GM18498 (cell line): ENCODE data around the gene TUBGCP2.
"Not testable (repeated sequence)": the region's sequence is repeated elsewhere in the genome, so short reads cannot be mapped to it uniquely, and the experiment has no call there.

Source experiments
- ATAC-seq: cut with Tn5 transposase; IDR thresholded peaks from one replicate; pipeline ENCODE4 v1.9.1; 2021; ENCODE audit warnings: mild to moderate bottlenecking, moderate library complexity; ENCODE audit not compliant: unreplicated experiment

The TUBGCP2 gene

GRCh38 chr10:133249975-133250754 lies 58.5 kb downstream of the TUBGCP2 start:
- ATAC-seq: no peak

GRCh38 chr10:133249094-133249780 lies 59.4 kb downstream of the TUBGCP2 start:
- ATAC-seq: no peak

- ATAC-seq: no peak
Measured at GRCh38 chr10:133248334-133248715, 60.3 kb downstream of the TUBGCP2 start.

- ATAC-seq: no peak
Measured at GRCh38 chr10:133247681-133248333, 60.9 kb downstream of the TUBGCP2 start.

- ATAC-seq: no peak
Measured at GRCh38 chr10:133246236-133246626, 62.4 kb downstream of the TUBGCP2 start.

- no peak for ATAC-seq
Measured at GRCh38 chr10:133245439-133246235, 63.0 kb downstream of the TUBGCP2 start.

GRCh38 chr10:133243593-133243992 lies 65.1 kb downstream of the TUBGCP2 start:
- ATAC-seq: no peak

- ATAC-seq: no peak
Measured at GRCh38 chr10:133242611-133243356, 65.9 kb downstream of the TUBGCP2 start.

- ATAC-seq: peak; percentile 65
Measured at GRCh38 chr10:133241501-133242205, 67.0 kb downstream of the TUBGCP2 start.

- ATAC-seq: no peak
Measured at GRCh38 chr10:133239990-133240389, 68.7 kb downstream of the TUBGCP2 start.

GRCh38 chr10:133238466-133238804 lies 70.2 kb downstream of the TUBGCP2 start:
- ATAC-seq: no peak

GRCh38 chr10:133237588-133238465 lies 70.8 kb downstream of the TUBGCP2 start, which contains the start of gene VENTX:
Gene VENTX (plus strand): TSS chr10:133237855. CDS start chr10:133237915, 60 bp downstream.
- ATAC-seq: no peak

GRCh38 chr10:133237241-133237587 lies 71.5 kb downstream of the TUBGCP2 start:
- ATAC-seq: no peak

GRCh38 chr10:133236401-133237240 lies 72.1 kb downstream of the TUBGCP2 start:
- ATAC-seq: no peak

GRCh38 chr10:133235932-133236331 lies 72.7 kb downstream of the TUBGCP2 start:
- ATAC-seq: no peak

GRCh38 chr10:133235265-133235855 lies 73.3 kb downstream of the TUBGCP2 start:
- ATAC-seq: no peak

GRCh38 chr10:133234796-133235195 lies 73.9 kb downstream of the TUBGCP2 start:
- ATAC-seq: not testable (repeated sequence)
